Right atrium auricular region (tissue), 2 donors: ENCODE data around the gene SCFD2. TPM values are rescaled to one million over a fixed set of nuclear protein-coding genes. Genes with fewer than 3 reads are reported as not detected.
A peak's percentile ranks its signal among the peaks of the same experiment; 100 is the strongest.

ENCODE experiments used
- DNase-seq: peaks from one replicate; pipeline ENCODE4 v3.0.0-alpha.2; 2019; ENCODE audit warnings: low spot score
- H3K27ac ChIP-seq, 2 donors: fragments of 200-600 bp; sonication (generic); 1 replicate in 1 of 2; 2 replicates in 1 of 2; pipeline ENCODE4 v1.5.1; 2016 to 2019
- H3K27me3 ChIP-seq, 2 donors: fragments of 200-600 bp; sonication (generic); one replicate each; pipeline versions ENCODE4 v1.5.1 to v1.6.0; 2017 to 2019
- H3K36me3 ChIP-seq: fragments of 200-600 bp; sonication (generic); one replicate; pipeline ENCODE4 v1.5.1; 2016
- H3K4me1 ChIP-seq, 2 donors: fragments of 200-600 bp; sonication (generic); one replicate each; pipeline versions ENCODE4 v1.5.1 to v1.6.0; 2017 to 2019
- H3K4me3 ChIP-seq, 2 donors: fragments of 200-600 bp; sonication (generic); 1 replicate in 1 of 2; 2 replicates in 1 of 2; pipeline ENCODE4 v1.5.1; 2017 to 2019; ENCODE audit warnings: mild to moderate bottlenecking in 1 of 2, moderate library complexity in 1 of 2
- H3K9me3 ChIP-seq, 2 donors: fragments of 200-600 bp; sonication (generic); one replicate each; pipeline ENCODE4 v1.5.1; 2019
- CTCF ChIP-seq, 2 donors: fragments of 200-600 bp; sonication (generic); IDR thresholded peaks; one replicate each; pipeline ENCODE4 v1.5.1; 2019; ENCODE audit warnings: antibody characterized with exemption in 2 of 2
- total RNA-seq, 2 donors: library from RNA; depleted of rRNA; stranded (reverse); fragments of >200 nt; gene quantifications; one replicate each; pipeline ENCODE4 v1.1.0, GENCODE V29; 2016

Gene SCFD2
- total RNA-seq, 2 donors from 2014 or later, result 8.1 to 9.4 TPM

GRCh38 chr4:53169695-53170617 lies 195.9 kb downstream of the SCFD2 start:
- Histone ChIP-seq H3K9me3 (no peaks in the 10 kb centered on the region), H3K4me3 (no peak overlapping the region), H3K4me1 (no peaks in the 10 kb centered on the region), H3K27me3 (no peaks in the 10 kb centered on the region), H3K27ac (no peak overlapping the region), H3K36me3 (no peaks in the 10 kb centered on the region)
- DNase-seq, result no peak
- no peak for TF ChIP-seq CTCF (IDR thresholded peaks at IDR 0.05)

GRCh38 chr4:53168228-53168627 lies 197.6 kb downstream of the SCFD2 start:
- Histone ChIP-seq H3K4me3 (no peak overlapping the region), H3K27ac (no peak overlapping the region), H3K4me1 (no peaks in the 10 kb centered on the region), H3K27me3 (no peaks in the 10 kb centered on the region), H3K36me3 (no peaks in the 10 kb centered on the region), H3K9me3 (no peaks in the 10 kb centered on the region)
- DNase-seq, result no peak
- TF ChIP-seq CTCF (IDR thresholded peaks at IDR 0.05), result no peak

- H3K4me1 ChIP-seq, result peaks cover 0 to 11% of the 10 kb centered on the region in 2 donors
- no peak for DNase-seq
- no peak overlapping the region for H3K27ac ChIP-seq
- no peaks in the 10 kb centered on the region for H3K36me3 ChIP-seq
- no peak overlapping the region for H3K4me3 ChIP-seq
- H3K9me3 ChIP-seq, result no peaks in the 10 kb centered on the region
- TF ChIP-seq CTCF (IDR thresholded peaks at IDR 0.05), result no peak
- H3K27me3 ChIP-seq, result no peaks in the 10 kb centered on the region
These were observed 202.9 kb downstream of the SCFD2 start for GRCh38 chr4:53162969-53163368.

GRCh38 chr4:53161787-53162433 lies 204.0 kb downstream of the SCFD2 start:
- Histone ChIP-seq H3K36me3 (no peaks in the 10 kb centered on the region), H3K27ac (peak overlapping the region; percentile 6 to 23), H3K4me3 (no peak overlapping the region), H3K4me1 (peaks cover 0 to 11% of the 10 kb centered on the region in 2 donors), H3K9me3 (no peaks in the 10 kb centered on the region), H3K27me3 (no peaks in the 10 kb centered on the region)
- DNase-seq, result no peak
- TF ChIP-seq CTCF (IDR thresholded peaks at IDR 0.05), result no peak

- TF ChIP-seq CTCF (IDR thresholded peaks at IDR 0.05), result no peak
These were observed 204.6 kb downstream of the SCFD2 start for GRCh38 chr4:53161051-53161786.

More at GRCh38 chr4:53161051-53161786, 204.6 kb downstream of the SCFD2 start:
- Histone ChIP-seq H3K27me3 (no peaks in the 10 kb centered on the region), H3K27ac (peak overlapping the region; percentile 6 to 23), H3K36me3 (no peaks in the 10 kb centered on the region), H3K4me3 (no peak overlapping the region), H3K9me3 (no peaks in the 10 kb centered on the region), H3K4me1 (peaks cover 0 to 11% of the 10 kb centered on the region in 2 donors)
- no peak for DNase-seq
